Skeletal muscle tissue (tissue), 4 donors: ENCODE measurements around the gene PHIP. TPM values are rescaled to one million over a fixed set of nuclear protein-coding genes. Genes with fewer than 3 reads are reported as not detected.

Source experiments
- H3K27ac ChIP-seq: one replicate; pipeline ENCODE4 v1.7.0; 2013; ENCODE audit warnings: mild to moderate bottlenecking, low read depth, low read length, inconsistent platforms
- H3K27me3 ChIP-seq, 3 donors: one replicate each; pipeline ENCODE4 v1.7.0; 2013; ENCODE audit warnings: low read length in 3 of 3; ENCODE audit not compliant: control insufficient read depth in 3 of 3, insufficient read depth in 3 of 3
- H3K36me3 ChIP-seq, 3 donors: one replicate each; pipeline ENCODE4 v1.7.0; 2013; ENCODE audit warnings: low read length in 3 of 3; ENCODE audit not compliant: control insufficient read depth in 3 of 3, insufficient read depth in 3 of 3
- H3K4me1 ChIP-seq, 3 donors: one replicate each; pipeline ENCODE4 v1.7.0; 2013; ENCODE audit warnings: low read length in 3 of 3, mild to moderate bottlenecking in 3 of 3; ENCODE audit not compliant: control insufficient read depth in 3 of 3, insufficient read depth in 3 of 3
- H3K4me3 ChIP-seq, 3 donors: one replicate each; pipeline ENCODE4 v1.7.0; 2013; ENCODE audit warnings: low read length in 3 of 3
- H3K9ac ChIP-seq, 3 donors: one replicate each; pipeline ENCODE4 v1.7.0; 2013; ENCODE audit warnings: low read length in 3 of 3, mild to moderate bottlenecking in 3 of 3, moderate library complexity in 2 of 3, low read depth in 1 of 3
- H3K9me3 ChIP-seq, 3 donors: one replicate each; pipeline ENCODE4 v1.7.0; 2013; ENCODE audit warnings: low read length in 3 of 3; ENCODE audit not compliant: control insufficient read depth in 3 of 3
- total RNA-seq: library from RNA; depleted of rRNA; stranded (reverse); fragments of >200 nt; gene quantifications from one replicate; pipeline ENCODE4 v1.2.3, GENCODE V29; 2014
- donor health status: Osteomylitis.

The PHIP gene
- total RNA-seq, 1 donor from 2014 or later: 22.4 TPM

- Histone ChIP-seq H3K9me3 (no peaks in the 10 kb centered on the region), H3K27me3 (no peaks in the 10 kb centered on the region), H3K4me1 (peaks cover 4 to 22% (median 8%) of the 10 kb centered on the region in 3 donors), H3K4me3 (no peak overlapping the region), H3K9ac (no peak overlapping the region), H3K27ac (no peak overlapping the region), H3K36me3 (no peaks in the 10 kb centered on the region)
These were observed 5.3 kb downstream of the PHIP start for GRCh38 chr6:79072640-79073181.

GRCh38 chr6:79071547-79071946, 6.5 kb downstream of the PHIP start:
- H3K36me3 ChIP-seq: no peaks in the 10 kb centered on the region
- no peak overlapping the region for H3K27ac ChIP-seq
- no peak overlapping the region for H3K4me3 ChIP-seq
- peaks cover 4 to 22% (median 8%) of the 10 kb centered on the region in 3 donors for H3K4me1 ChIP-seq
- H3K9me3 ChIP-seq: no peaks in the 10 kb centered on the region
- no peak overlapping the region for H3K9ac ChIP-seq
- H3K27me3 ChIP-seq: no peaks in the 10 kb centered on the region

GRCh38 chr6:79070206-79070825, 7.7 kb downstream of the PHIP start:
- Histone ChIP-seq H3K4me3 (no peak overlapping the region), H3K27me3 (no peaks in the 10 kb centered on the region), H3K4me1 (peaks cover 4 to 18% (median 8%) of the 10 kb centered on the region in 3 donors), H3K36me3 (no peaks in the 10 kb centered on the region), H3K27ac (no peak overlapping the region), H3K9ac (no peak overlapping the region), H3K9me3 (no peaks in the 10 kb centered on the region)

GRCh38 chr6:79066828-79067227, 11.2 kb downstream of the PHIP start:
- Histone ChIP-seq H3K9me3 (no peaks in the 10 kb centered on the region), H3K9ac (no peak overlapping the region), H3K4me1 (peaks cover 9 to 13% (median 10%) of the 10 kb centered on the region in 3 donors), H3K36me3 (no peaks in the 10 kb centered on the region), H3K27me3 (no peaks in the 10 kb centered on the region), H3K27ac (no peak overlapping the region), H3K4me3 (no peak overlapping the region)

GRCh38 chr6:79066330-79066729, 11.7 kb downstream of the PHIP start:
- no peaks in the 10 kb centered on the region for H3K9me3 ChIP-seq
- H3K4me1 ChIP-seq: peaks cover 9 to 13% (median 10%) of the 10 kb centered on the region in 3 donors
- H3K27ac ChIP-seq: no peak overlapping the region

GRCh38 chr6:79065232-79065631, 12.8 kb downstream of the PHIP start:
- Histone ChIP-seq H3K36me3 (peaks cover 0 to 4% (median 3%) of the 10 kb centered on the region in 3 donors), H3K9ac (no peak overlapping the region), H3K9me3 (no peaks in the 10 kb centered on the region), H3K27ac (no peak overlapping the region), H3K4me1 (peaks cover 7 to 9% (median 7%) of the 10 kb centered on the region in 3 donors), H3K27me3 (no peaks in the 10 kb centered on the region), H3K4me3 (no peak overlapping the region)

More at GRCh38 chr6:79066330-79066729, 11.7 kb downstream of the PHIP start:
- Histone ChIP-seq H3K4me3 (no peak overlapping the region), H3K27me3 (no peaks in the 10 kb centered on the region), H3K36me3 (no peaks in the 10 kb centered on the region), H3K9ac (no peak overlapping the region)

GRCh38 chr6:79064635-79065034, 13.4 kb downstream of the PHIP start:
- Histone ChIP-seq H3K9ac (no peak overlapping the region), H3K4me1 (peaks cover 5 to 8% (median 6%) of the 10 kb centered on the region in 3 donors), H3K27me3 (no peaks in the 10 kb centered on the region), H3K4me3 (no peak overlapping the region), H3K9me3 (no peaks in the 10 kb centered on the region), H3K36me3 (peaks cover 2 to 9% (median 7%) of the 10 kb centered on the region in 3 donors), H3K27ac (no peak overlapping the region)

- H3K27ac ChIP-seq: no peak overlapping the region
These were observed 15.3 kb downstream of the PHIP start for GRCh38 chr6:79062708-79063107.

GRCh38 chr6:79057746-79058145, 20.3 kb downstream of the PHIP start:
- Histone ChIP-seq H3K4me1 (no peaks in the 10 kb centered on the region), H3K27me3 (no peaks in the 10 kb centered on the region), H3K4me3 (no peak overlapping the region), H3K36me3 (peaks cover 2 to 35% (median 32%) of the 10 kb centered on the region in 3 donors), H3K9ac (no peak overlapping the region), H3K27ac (no peak overlapping the region), H3K9me3 (no peaks in the 10 kb centered on the region)

More at GRCh38 chr6:79062708-79063107, 15.3 kb downstream of the PHIP start:
- Histone ChIP-seq H3K36me3 (peaks cover 2 to 19% (median 18%) of the 10 kb centered on the region in 3 donors), H3K27me3 (no peaks in the 10 kb centered on the region), H3K9me3 (no peaks in the 10 kb centered on the region), H3K4me1 (peaks cover 5 to 8% (median 6%) of the 10 kb centered on the region in 3 donors), H3K4me3 (no peak overlapping the region), H3K9ac (no peak overlapping the region)

GRCh38 chr6:79056226-79056625, 21.8 kb downstream of the PHIP start:
- no peaks in the 10 kb centered on the region for H3K9me3 ChIP-seq
- H3K27ac ChIP-seq: no peak overlapping the region
- H3K36me3 ChIP-seq: peaks cover 2 to 43% (median 37%) of the 10 kb centered on the region in 3 donors
- no peak overlapping the region for H3K4me3 ChIP-seq
- no peaks in the 10 kb centered on the region for H3K27me3 ChIP-seq
- H3K4me1 ChIP-seq: no peaks in the 10 kb centered on the region
- no peak overlapping the region for H3K9ac ChIP-seq
